Measurements from ENCODE around the gene WNT8A.
"Not testable (repeated sequence)": the region's sequence is repeated elsewhere in the genome, so short reads cannot be mapped to it uniquely, and the experiment has no call there.

The WNT8A gene, protein sequence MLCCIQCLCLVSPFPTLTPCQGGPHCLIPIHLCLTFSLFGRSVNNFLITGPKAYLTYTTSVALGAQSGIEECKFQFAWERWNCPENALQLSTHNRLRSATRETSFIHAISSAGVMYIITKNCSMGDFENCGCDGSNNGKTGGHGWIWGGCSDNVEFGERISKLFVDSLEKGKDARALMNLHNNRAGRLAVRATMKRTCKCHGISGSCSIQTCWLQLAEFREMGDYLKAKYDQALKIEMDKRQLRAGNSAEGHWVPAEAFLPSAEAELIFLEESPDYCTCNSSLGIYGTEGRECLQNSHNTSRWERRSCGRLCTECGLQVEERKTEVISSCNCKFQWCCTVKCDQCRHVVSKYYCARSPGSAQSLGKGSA

GRCh38 chr5:138083702-138084101 lies at the start of gene WNT8A:
Gene WNT8A (plus strand): TSS chr5:138084033. CDS start chr5:138084128, 95 bp downstream.
- no peak for DNase-seq
- intact Hi-C loops (cut with DNase I), result no loop called here

DNA sequence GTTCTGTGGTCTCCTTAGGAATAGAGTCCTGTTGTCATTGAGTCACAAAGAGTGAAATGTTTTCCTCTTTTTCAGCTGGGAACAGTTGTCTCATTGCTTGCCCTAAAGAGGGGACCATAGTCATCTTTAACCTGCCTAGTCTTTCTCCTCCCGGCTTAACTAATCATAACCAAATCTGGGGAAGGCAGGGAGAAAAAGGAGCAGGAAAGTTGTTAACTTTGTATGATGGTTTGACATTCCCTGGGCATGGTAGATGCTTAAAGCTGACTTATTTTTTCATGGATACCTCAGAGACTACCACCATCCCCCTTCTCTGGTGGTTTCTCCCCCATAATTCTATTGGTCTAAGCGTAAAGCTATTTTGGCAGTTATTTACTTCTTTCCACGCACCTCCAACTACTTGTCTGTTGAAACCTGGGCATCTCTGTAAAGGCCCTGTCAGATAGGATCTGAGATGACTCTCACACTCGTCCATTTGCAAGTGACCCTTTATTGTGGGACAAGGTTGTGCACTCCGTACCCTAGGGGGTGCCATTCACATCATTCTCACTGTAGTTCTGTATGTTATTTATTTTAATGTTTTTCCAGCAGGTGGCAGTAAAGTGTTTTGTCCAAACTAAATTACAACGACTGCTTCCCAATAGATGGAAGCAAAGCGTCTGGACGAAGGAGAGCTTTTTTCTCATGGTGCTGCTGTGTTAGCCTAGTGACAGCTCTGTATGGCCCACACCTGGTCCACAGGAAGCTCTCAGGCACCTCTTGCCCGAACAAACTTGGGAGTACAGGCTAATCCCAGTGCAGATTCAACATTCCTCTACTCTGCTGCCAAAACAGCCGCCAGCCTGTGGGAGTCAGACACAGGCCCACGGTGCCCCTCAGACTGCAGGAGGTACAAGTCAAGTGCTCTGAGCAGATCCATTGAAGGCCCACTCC lies 48.0 kb upstream of the WNT8A start:
- DNase-seq, result peak in 8 of 10 donors; percentile 27 to 92 (median 48)
- intact Hi-C loops (cut with DNase I), result loop anchor here (1.0 to 10.0 kb wide), 4 partner anchors 33 to 261 kb away; no protein-coding TSS in a partner anchor

DNA sequence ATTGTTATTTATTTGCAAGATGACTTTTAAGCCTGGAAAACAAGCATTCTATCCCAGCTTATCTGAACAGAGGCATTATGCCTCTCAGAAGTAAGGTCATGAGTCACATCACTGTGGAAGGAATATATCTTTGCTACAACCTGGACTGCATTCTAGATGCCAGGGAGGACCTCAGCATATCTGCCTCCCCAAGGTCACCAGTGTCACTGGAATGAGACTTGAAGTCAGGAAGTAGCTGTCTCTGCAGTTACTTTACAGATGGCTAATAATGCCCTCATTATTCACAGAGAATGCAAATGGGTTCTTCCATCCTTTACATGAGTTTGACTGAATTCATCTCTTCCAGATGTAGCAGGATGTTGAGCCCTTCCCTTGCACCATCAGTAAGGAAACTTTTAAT lies 46.6 kb upstream of the WNT8A start:
- no peak for DNase-seq
- intact Hi-C loops (cut with DNase I), result loop anchor here (2.0 to 10.0 kb wide), 3 partner anchors 32 to 262 kb away; no protein-coding TSS in a partner anchor

- intact Hi-C loops (cut with DNase I), result loop anchor here (2.0 to 10.0 kb wide), 3 partner anchors 31 to 263 kb away; no protein-coding TSS in a partner anchor
These were observed 45.8 kb upstream of the WNT8A start for GRCh38 chr5:138037907-138038633.

GRCh38 chr5:138038826-138039225 lies 45.0 kb upstream of the WNT8A start:
- intact Hi-C loops (cut with DNase I), result loop anchor here (10.0 kb wide), 2 partner anchors 114 to 264 kb away; no protein-coding TSS in a partner anchor
- peak in 1 of 10 donors; percentile 19 for DNase-seq

More at GRCh38 chr5:138037907-138038633, 45.8 kb upstream of the WNT8A start:
- DNase-seq, result no peak

- DNase-seq; intact Hi-C loops (cut with DNase I): not testable (repeated sequence)
These were observed 38.5 kb upstream of the WNT8A start for GRCh38 chr5:138045283-138045682.

- DNase-seq, result no peak
- intact Hi-C loops (cut with DNase I), result no loop called here
These were observed 32.2 kb upstream of the WNT8A start for GRCh38 chr5:138051441-138052296.

DNA sequence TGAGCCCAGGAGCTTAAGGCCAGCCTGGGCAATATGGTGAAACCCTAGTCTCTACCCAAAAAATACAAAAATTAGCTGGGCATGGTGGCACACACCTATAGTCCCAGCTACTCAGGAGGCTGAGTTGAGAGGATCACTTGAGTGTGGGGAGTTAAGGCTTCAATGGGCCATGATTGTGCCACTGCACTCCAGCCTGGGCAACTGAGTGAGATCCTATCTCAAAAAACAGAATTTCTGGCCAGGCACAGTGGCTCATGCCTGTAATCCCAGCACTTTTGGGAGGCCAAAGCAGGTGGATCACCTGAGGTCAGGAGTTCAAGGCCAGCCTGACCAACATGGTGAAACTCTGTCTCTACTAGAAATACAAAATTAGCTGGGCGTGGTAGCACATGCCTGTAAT lies 31.1 kb upstream of the WNT8A start:
- intact Hi-C loops (cut with DNase I); DNase-seq: not testable (repeated sequence)

DNA sequence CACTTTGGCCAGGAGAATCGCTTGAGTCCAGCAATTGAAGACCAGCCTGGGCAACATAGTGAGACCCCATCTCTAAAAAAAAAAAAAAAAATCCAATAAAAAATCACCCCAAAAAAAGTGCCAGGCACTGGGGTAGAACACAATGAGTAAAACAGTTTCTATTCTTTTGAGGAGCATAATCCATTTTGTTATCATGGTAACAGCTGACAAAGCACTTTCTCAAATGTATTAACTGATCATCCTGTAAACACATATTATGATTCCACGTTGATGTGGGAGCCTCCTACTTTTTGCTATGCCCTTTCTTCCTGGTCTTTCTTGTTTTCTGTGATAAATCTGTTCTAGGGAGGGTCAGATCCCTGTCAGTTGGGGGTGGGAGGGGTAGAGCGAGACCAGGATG lies 30.3 kb upstream of the WNT8A start:
- intact Hi-C loops (cut with DNase I), result no loop called here
- DNase-seq, result no peak

- intact Hi-C loops (cut with DNase I), result no loop called here
- DNase-seq, result no peak
These were observed 29.6 kb upstream of the WNT8A start for GRCh38 chr5:138054206-138054605.

DNA sequence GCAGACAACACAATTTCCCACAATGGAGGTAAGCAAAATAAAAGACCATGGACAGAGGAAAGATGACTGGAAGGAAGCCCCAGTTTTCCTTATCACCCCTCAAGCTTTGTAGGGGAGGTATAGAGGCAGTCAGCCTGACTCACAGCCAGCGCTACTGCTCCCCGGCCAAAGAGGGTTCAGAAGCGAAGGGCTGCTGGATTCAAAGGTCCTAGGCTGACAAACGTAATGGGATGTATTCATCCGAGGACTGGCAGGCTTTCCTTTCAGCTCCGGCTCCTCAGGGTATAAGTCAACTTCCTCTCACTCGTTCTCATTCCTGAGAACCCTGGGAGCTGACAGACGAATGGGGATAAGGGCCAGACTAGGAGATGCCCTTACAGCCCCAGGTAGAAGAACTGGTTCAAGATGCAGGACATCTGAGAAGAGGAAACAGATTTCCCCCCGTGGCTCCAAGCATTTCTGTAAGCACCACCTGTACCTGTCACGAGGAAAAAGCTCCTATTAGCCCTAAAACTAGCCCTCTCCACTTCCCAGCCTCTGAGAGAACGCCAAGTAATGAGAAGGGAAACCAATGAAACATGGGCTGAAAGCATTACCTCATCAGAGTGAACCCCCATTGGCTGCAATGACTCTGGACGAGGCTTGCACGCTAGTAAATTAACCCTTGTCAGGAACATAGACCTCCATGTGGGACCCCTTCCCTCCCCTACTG lies 28.8 kb upstream of the WNT8A start:
- DNase-seq, result peak in 7 of 10 donors; percentile 33 to 82 (median 52)
- intact Hi-C loops (cut with DNase I), result no loop called here

DNA sequence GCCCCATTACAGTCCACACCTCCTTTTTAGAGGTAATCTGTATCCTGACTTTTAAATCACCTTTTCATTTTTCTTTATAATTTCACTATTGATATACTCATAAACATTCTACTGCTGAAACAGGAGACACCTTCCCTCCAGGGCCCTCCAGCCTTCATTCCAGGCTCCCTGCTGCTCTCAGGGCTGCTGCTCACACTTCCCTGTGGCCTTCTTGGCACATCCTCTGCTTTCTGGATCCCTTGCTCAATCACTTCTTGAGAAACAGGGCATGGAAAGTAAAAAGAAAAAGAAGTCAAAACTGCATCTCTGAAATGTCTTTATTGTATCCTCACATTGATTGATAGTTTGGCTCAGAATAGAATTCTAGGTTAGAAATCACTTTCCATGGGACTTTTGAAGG lies 19.3 kb upstream of the WNT8A start:
- intact Hi-C loops (cut with DNase I), result no loop called here
- DNase-seq, result no peak

- no peak for DNase-seq
- intact Hi-C loops (cut with DNase I), result no loop called here
These were observed 18.7 kb upstream of the WNT8A start for GRCh38 chr5:138065102-138065501.

GRCh38 chr5:138067945-138068344 lies 15.9 kb upstream of the WNT8A start:
- intact Hi-C loops (cut with DNase I), result loop anchor here (2.0 kb wide), 1 partner anchor 31 kb away; no protein-coding TSS in a partner anchor
- DNase-seq, result no peak

DNA sequence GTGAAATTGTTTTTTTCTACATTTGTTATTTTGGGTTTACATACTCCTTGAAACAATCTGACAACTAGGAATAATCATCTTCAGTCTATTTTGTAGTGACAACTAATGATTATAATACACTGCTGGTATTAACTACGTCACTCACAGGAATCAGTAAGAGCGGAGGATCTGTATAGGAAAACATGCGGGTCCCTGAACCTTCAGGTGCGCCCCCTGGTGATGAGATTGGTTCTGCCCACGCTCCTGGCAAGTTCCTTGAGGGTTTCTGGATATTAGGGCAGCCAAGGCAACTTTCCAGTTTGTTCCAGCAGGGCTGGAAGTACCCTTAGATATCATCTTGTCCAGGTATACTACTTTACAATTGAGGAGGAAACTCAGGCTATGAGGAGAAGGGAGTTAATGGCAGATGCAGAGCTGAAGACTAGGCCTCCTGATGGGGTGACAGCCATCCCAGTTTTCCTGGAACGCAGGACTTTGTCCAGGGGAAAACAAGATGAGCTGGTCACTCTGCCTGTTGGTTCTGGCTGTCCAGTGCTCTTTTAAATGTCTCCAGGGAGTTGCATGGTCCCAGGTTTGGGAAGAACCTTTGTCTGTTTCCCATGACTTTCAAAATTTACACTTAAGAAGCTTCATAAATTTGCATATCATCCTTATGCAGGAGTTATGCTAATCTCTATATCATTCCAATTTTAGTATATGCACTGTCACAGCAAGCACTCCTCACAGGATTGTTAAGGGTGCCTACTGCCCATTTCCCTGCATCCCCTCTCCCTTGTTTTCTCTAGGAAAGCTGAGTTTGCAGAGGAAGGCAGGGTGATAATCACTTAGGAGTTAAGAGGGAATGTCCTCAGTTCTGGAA lies 14.9 kb upstream of the WNT8A start:
- DNase-seq, result peak; percentile 17 to 95 (median 72)
- intact Hi-C loops (cut with DNase I), result loop anchor here (2.0 kb wide), 1 partner anchor 32 kb away; no protein-coding TSS in a partner anchor

DNA sequence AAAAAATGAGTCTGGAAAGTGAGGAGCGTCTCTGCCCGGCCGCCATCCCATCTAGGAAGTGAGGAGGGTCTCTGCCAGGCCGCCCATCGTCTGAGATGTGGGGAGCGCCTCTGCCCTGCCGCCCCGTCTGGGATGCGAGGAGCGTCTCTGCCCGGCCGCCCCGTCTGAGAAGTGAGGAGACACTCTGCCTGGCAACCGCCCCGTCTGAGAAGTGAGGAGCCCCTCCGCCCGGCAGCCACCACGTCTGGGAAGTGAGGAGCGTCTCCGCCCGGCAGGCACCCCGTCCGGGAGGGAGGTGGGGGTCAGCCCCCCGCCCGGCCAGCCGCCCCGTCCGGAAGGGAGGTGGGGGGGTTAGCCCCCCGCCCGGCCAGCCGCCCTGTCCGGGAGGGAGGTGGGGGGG lies 13.8 kb upstream of the WNT8A start:
- DNase-seq, result not testable (repeated sequence)

DNA sequence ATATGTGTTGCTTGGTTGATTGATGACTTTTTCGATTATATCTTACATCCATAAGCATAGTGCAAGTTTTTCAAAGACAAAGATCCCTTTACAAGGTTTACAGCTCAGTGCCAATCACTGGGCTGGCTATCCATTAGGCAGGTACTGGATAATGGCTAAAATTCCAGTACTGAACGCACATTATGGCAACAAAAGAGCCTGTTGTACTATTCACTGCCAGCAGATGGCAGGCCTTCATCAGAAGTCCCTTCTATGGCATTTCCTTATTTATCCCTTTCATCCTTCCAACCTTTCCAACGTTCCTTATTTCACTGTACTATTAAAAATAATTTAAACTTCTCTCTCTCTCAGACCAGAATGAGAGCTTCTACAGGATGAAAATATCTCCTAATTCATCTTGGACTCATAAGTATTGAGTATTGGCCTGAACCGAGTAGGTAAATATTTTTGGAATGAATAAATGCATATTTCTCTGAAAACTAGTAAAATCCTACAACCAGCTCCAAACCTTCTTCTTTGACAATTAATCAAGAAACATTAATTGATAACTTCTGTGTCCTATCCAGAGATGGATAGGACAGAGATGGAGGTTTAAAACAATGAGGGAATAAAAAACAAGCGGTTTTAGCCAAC lies 6.7 kb upstream of the WNT8A start:
- DNase-seq, result peak in 7 of 10 donors; percentile 17 to 88 (median 71)
- intact Hi-C loops (cut with DNase I), result loop anchor here (1.0 kb wide), 1 partner anchor 56 kb away; no protein-coding TSS in a partner anchor

More for the DNA sequence above, 13.8 kb upstream of the WNT8A start:
- intact Hi-C loops (cut with DNase I), result not testable (repeated sequence)

All from posterior cingulate gyrus (tissue), 11 donors.